ENCODE results near the gene FOXA1.
"Not testable (repeated sequence)": the region's sequence is repeated elsewhere in the genome, so short reads cannot be mapped to it uniquely, and the experiment has no call there.

Gene FOXA1

DNA sequence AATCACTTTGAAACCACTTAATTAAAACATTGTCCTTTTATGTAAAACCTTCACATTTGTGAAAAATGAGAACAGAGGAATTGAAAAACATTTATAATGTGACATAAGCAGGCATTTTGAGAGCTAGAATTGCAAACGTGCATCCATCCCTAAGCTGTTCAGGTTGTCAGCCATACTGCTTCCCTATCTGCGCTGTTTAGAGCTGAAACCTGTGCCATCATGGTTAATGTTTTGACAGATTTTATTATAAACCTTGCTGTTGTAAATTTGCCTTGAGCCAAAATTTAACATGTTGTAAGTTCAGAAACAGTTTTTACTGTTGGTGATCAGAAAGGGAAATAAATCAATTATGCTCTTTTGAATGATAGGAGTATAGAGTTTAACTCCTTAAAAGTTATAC, 31.9 kb downstream of the FOXA1 start:
- H3K4me2 ChIP-seq (ENCODE audit: low read length), result no peak overlapping the region
- no peaks in the 10 kb centered on the region for H3K4me1 ChIP-seq (ENCODE audit: control insufficient read depth, insufficient read depth, low read length)
- no peak overlapping the region for H3K4me3 ChIP-seq (ENCODE audit: low read length)
- no peak overlapping the region for H3K9ac ChIP-seq (ENCODE audit: low read depth, low read length)
- H3K36me3 ChIP-seq (ENCODE audit: insufficient read depth, low read length), result no peaks in the 10 kb centered on the region
- no peaks in the 10 kb centered on the region for H3K9me3 ChIP-seq (replicated peaks; ENCODE audit: low read length)
- no peaks in the 10 kb centered on the region for H3K27me3 ChIP-seq (ENCODE audit: control insufficient read depth, insufficient read depth, low read length)

GRCh38 chr14:37559386-37559785, 35.7 kb downstream of the FOXA1 start:
- H3K36me3 ChIP-seq (ENCODE audit: insufficient read depth, low read length), result no peaks in the 10 kb centered on the region
- H3K4me1 ChIP-seq (ENCODE audit: control insufficient read depth, insufficient read depth, low read length), result no peaks in the 10 kb centered on the region
- H3K9ac ChIP-seq (ENCODE audit: low read depth, low read length), result no peak overlapping the region
- no peak overlapping the region for H3K4me2 ChIP-seq (ENCODE audit: low read length)
- no peaks in the 10 kb centered on the region for H3K9me3 ChIP-seq (replicated peaks; ENCODE audit: low read length)
- H3K27me3 ChIP-seq (ENCODE audit: control insufficient read depth, insufficient read depth, low read length), result no peaks in the 10 kb centered on the region
- H3K4me3 ChIP-seq (ENCODE audit: low read length), result no peak overlapping the region

- Histone ChIP-seq H3K27me3 (ENCODE audit: control insufficient read depth, insufficient read depth, low read length) (no peaks in the 10 kb centered on the region), H3K4me1 (ENCODE audit: control insufficient read depth, insufficient read depth, low read length) (no peaks in the 10 kb centered on the region), H3K4me3 (ENCODE audit: low read length) (no peak overlapping the region), H3K9me3 (replicated peaks; ENCODE audit: low read length) (no peaks in the 10 kb centered on the region), H3K9ac (ENCODE audit: low read depth, low read length) (no peak overlapping the region), H3K4me2 (ENCODE audit: low read length) (no peak overlapping the region), H3K36me3 (ENCODE audit: insufficient read depth, low read length) (no peaks in the 10 kb centered on the region)
Observed at GRCh38 chr14:37558740-37559139, 36.3 kb downstream of the FOXA1 start.

- not testable (repeated sequence) for H3K9me3 ChIP-seq (replicated peaks; ENCODE audit: low read length); H3K27me3 ChIP-seq (ENCODE audit: control insufficient read depth, insufficient read depth, low read length); H3K9ac ChIP-seq (ENCODE audit: low read depth, low read length); H3K36me3 ChIP-seq (ENCODE audit: insufficient read depth, low read length); H3K4me2 ChIP-seq (ENCODE audit: low read length); H3K4me1 ChIP-seq (ENCODE audit: control insufficient read depth, insufficient read depth, low read length); H3K4me3 ChIP-seq (ENCODE audit: low read length)
Observed at GRCh38 chr14:37555596-37555995, 39.5 kb downstream of the FOXA1 start.

GRCh38 chr14:37553935-37554550, 41.0 kb downstream of the FOXA1 start:
- Histone ChIP-seq H3K9ac (ENCODE audit: low read depth, low read length) (no peak overlapping the region), H3K36me3 (ENCODE audit: insufficient read depth, low read length) (no peaks in the 10 kb centered on the region), H3K9me3 (replicated peaks; ENCODE audit: low read length) (no peaks in the 10 kb centered on the region), H3K4me3 (ENCODE audit: low read length) (no peak overlapping the region), H3K4me1 (ENCODE audit: control insufficient read depth, insufficient read depth, low read length) (peaks cover 3% of the 10 kb centered on the region), H3K4me2 (ENCODE audit: low read length) (no peak overlapping the region), H3K27me3 (ENCODE audit: control insufficient read depth, insufficient read depth, low read length) (no peaks in the 10 kb centered on the region)

- no peak overlapping the region for H3K4me2 ChIP-seq (ENCODE audit: low read length)
Observed at GRCh38 chr14:37551119-37551518, 43.9 kb downstream of the FOXA1 start.

GRCh38 chr14:37550511-37550910, 44.5 kb downstream of the FOXA1 start:
- no peaks in the 10 kb centered on the region for H3K36me3 ChIP-seq (ENCODE audit: insufficient read depth, low read length)

More at GRCh38 chr14:37551119-37551518, 43.9 kb downstream of the FOXA1 start:
- Histone ChIP-seq H3K9ac (ENCODE audit: low read depth, low read length) (no peak overlapping the region), H3K27me3 (ENCODE audit: control insufficient read depth, insufficient read depth, low read length) (no peaks in the 10 kb centered on the region), H3K4me1 (ENCODE audit: control insufficient read depth, insufficient read depth, low read length) (peaks cover 3% of the 10 kb centered on the region), H3K9me3 (replicated peaks; ENCODE audit: low read length) (no peaks in the 10 kb centered on the region), H3K36me3 (ENCODE audit: insufficient read depth, low read length) (no peaks in the 10 kb centered on the region), H3K4me3 (ENCODE audit: low read length) (no peak overlapping the region)

DNA sequence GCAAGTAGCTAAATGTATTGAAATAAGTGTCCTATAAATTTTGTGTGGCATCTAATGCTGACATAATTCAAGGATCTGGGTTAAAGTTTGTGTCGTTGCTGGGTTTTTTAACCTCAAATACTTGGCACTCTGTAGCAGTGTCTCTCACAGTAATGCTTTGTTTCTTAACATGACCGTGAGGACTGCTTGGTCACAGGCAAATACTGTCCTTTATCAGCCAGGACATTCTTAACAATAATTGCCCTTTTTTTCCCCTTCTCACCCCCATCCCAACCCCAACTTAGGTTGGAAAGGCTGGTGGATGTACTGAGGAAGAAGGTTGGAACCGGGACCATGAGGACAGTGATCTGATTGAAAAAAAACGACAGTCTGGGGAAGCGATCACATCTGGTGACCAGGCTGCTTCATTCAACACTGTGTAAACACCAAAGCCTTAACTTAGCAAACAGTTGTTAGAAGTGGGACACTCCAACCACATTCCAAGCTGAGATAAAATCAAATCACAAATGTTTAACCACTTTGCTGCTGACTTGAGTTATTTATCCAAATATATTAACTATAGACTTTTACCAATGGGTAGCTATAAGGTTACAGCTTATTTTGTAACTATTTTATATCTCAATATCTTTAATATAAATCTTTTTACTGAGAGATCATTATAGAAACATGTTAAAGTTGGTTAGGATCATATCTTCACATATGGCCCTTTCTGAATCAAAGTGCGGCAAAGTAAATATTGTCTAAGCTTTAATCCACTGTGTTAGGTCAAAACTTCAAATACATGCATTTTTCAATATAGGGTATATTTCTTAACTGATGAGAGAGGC, 48.2 kb downstream of the FOXA1 start:
- H3K27me3 ChIP-seq (ENCODE audit: control insufficient read depth, insufficient read depth, low read length), result no peaks in the 10 kb centered on the region
- no peak overlapping the region for H3K4me2 ChIP-seq (ENCODE audit: low read length)
- H3K9me3 ChIP-seq (replicated peaks; ENCODE audit: low read length), result no peaks in the 10 kb centered on the region
- no peaks in the 10 kb centered on the region for H3K36me3 ChIP-seq (ENCODE audit: insufficient read depth, low read length)
- H3K4me1 ChIP-seq (ENCODE audit: control insufficient read depth, insufficient read depth, low read length), result peaks cover 3% of the 10 kb centered on the region
- H3K9ac ChIP-seq (ENCODE audit: low read depth, low read length), result no peak overlapping the region
- no peak overlapping the region for H3K4me3 ChIP-seq (ENCODE audit: low read length)

More at GRCh38 chr14:37550511-37550910, 44.5 kb downstream of the FOXA1 start:
- Histone ChIP-seq H3K9ac (ENCODE audit: low read depth, low read length) (no peak overlapping the region), H3K4me3 (ENCODE audit: low read length) (no peak overlapping the region), H3K27me3 (ENCODE audit: control insufficient read depth, insufficient read depth, low read length) (no peaks in the 10 kb centered on the region), H3K9me3 (replicated peaks; ENCODE audit: low read length) (no peaks in the 10 kb centered on the region), H3K4me1 (ENCODE audit: control insufficient read depth, insufficient read depth, low read length) (peaks cover 3% of the 10 kb centered on the region), H3K4me2 (ENCODE audit: low read length) (peak overlapping the region; percentile 13)

GRCh38 chr14:37545174-37545573, 49.9 kb downstream of the FOXA1 start:
- Histone ChIP-seq H3K9me3 (replicated peaks; ENCODE audit: low read length) (no peaks in the 10 kb centered on the region), H3K27me3 (ENCODE audit: control insufficient read depth, insufficient read depth, low read length) (no peaks in the 10 kb centered on the region), H3K9ac (ENCODE audit: low read depth, low read length) (no peak overlapping the region), H3K4me1 (ENCODE audit: control insufficient read depth, insufficient read depth, low read length) (no peaks in the 10 kb centered on the region), H3K4me3 (ENCODE audit: low read length) (no peak overlapping the region), H3K4me2 (ENCODE audit: low read length) (no peak overlapping the region), H3K36me3 (ENCODE audit: insufficient read depth, low read length) (no peaks in the 10 kb centered on the region)

- H3K4me2 ChIP-seq (ENCODE audit: low read length), result no peak overlapping the region
- H3K36me3 ChIP-seq (ENCODE audit: insufficient read depth, low read length), result no peaks in the 10 kb centered on the region
- no peak overlapping the region for H3K9ac ChIP-seq (ENCODE audit: low read depth, low read length)
- H3K4me3 ChIP-seq (ENCODE audit: low read length), result no peak overlapping the region
- no peaks in the 10 kb centered on the region for H3K4me1 ChIP-seq (ENCODE audit: control insufficient read depth, insufficient read depth, low read length)
- H3K9me3 ChIP-seq (replicated peaks; ENCODE audit: low read length), result no peaks in the 10 kb centered on the region
- no peaks in the 10 kb centered on the region for H3K27me3 ChIP-seq (ENCODE audit: control insufficient read depth, insufficient read depth, low read length)
Observed at GRCh38 chr14:37544407-37544806, 50.6 kb downstream of the FOXA1 start.

GRCh38 chr14:37539992-37540391, 55.1 kb downstream of the FOXA1 start:
- H3K4me3 ChIP-seq (ENCODE audit: low read length), result no peak overlapping the region
- no peaks in the 10 kb centered on the region for H3K36me3 ChIP-seq (ENCODE audit: insufficient read depth, low read length)
- no peak overlapping the region for H3K4me2 ChIP-seq (ENCODE audit: low read length)
- H3K4me1 ChIP-seq (ENCODE audit: control insufficient read depth, insufficient read depth, low read length), result no peaks in the 10 kb centered on the region
- H3K9me3 ChIP-seq (replicated peaks; ENCODE audit: low read length), result no peaks in the 10 kb centered on the region
- no peaks in the 10 kb centered on the region for H3K27me3 ChIP-seq (ENCODE audit: control insufficient read depth, insufficient read depth, low read length)
- no peak overlapping the region for H3K9ac ChIP-seq (ENCODE audit: low read depth, low read length)
